Measurements from ENCODE around the gene PCK1.

The PCK1 gene

GRCh38 chr20:57525328-57526086, 35.4 kb upstream of the PCK1 start:
- Histone ChIP-seq H3K36me3 (ENCODE audit: control insufficient read depth, insufficient read depth, low read length) (no peaks in the 10 kb centered on the region), H3K4me3 (ENCODE audit: insufficient read depth, low read depth, low read length) (no peak overlapping the region), H3K27ac (ENCODE audit: insufficient read depth, low read depth, low read length, poor library complexity, severe bottlenecking) (no peak overlapping the region), H3K9me3 (ENCODE audit: control insufficient read depth, low read length) (no peaks in the 10 kb centered on the region), H3K4me1 (ENCODE audit: control insufficient read depth, insufficient read depth, low read length) (peaks cover 10% of the 10 kb centered on the region), H3K27me3 (ENCODE audit: control insufficient read depth, insufficient read depth, low read length, poor library complexity, severe bottlenecking) (no peaks in the 10 kb centered on the region)
- 77 to 86% methylated on average over 9 to 10 of the region's 10 CpGs for WGBS, 2 experiments

- Histone ChIP-seq H3K4me3 (ENCODE audit: insufficient read depth, low read depth, low read length) (no peak overlapping the region), H3K9me3 (ENCODE audit: control insufficient read depth, low read length) (no peaks in the 10 kb centered on the region), H3K4me1 (ENCODE audit: control insufficient read depth, insufficient read depth, low read length) (peaks cover 10% of the 10 kb centered on the region), H3K27me3 (ENCODE audit: control insufficient read depth, insufficient read depth, low read length, poor library complexity, severe bottlenecking) (no peaks in the 10 kb centered on the region), H3K27ac (ENCODE audit: insufficient read depth, low read depth, low read length, poor library complexity, severe bottlenecking) (no peak overlapping the region), H3K36me3 (ENCODE audit: control insufficient read depth, insufficient read depth, low read length) (no peaks in the 10 kb centered on the region)
- WGBS, 2 experiments: 90 to 91% methylated on average over 17 of the region's 17 CpGs
Measured at GRCh38 chr20:57526087-57526884, 34.6 kb upstream of the PCK1 start.

GRCh38 chr20:57526885-57527460, 33.9 kb upstream of the PCK1 start:
- no peaks in the 10 kb centered on the region for H3K36me3 ChIP-seq (ENCODE audit: control insufficient read depth, insufficient read depth, low read length)
- 78 to 82% methylated on average over 19 of the region's 19 CpGs for WGBS, 2 experiments
- peaks cover 10% of the 10 kb centered on the region for H3K4me1 ChIP-seq (ENCODE audit: control insufficient read depth, insufficient read depth, low read length)
- H3K9me3 ChIP-seq (ENCODE audit: control insufficient read depth, low read length): no peaks in the 10 kb centered on the region
- no peak overlapping the region for H3K27ac ChIP-seq (ENCODE audit: insufficient read depth, low read depth, low read length, poor library complexity, severe bottlenecking)
- no peak overlapping the region for H3K4me3 ChIP-seq (ENCODE audit: insufficient read depth, low read depth, low read length)
- no peaks in the 10 kb centered on the region for H3K27me3 ChIP-seq (ENCODE audit: control insufficient read depth, insufficient read depth, low read length, poor library complexity, severe bottlenecking)

GRCh38 chr20:57527728-57528127, 33.2 kb upstream of the PCK1 start:
- no peak overlapping the region for H3K27ac ChIP-seq (ENCODE audit: insufficient read depth, low read depth, low read length, poor library complexity, severe bottlenecking)
- peaks cover 10% of the 10 kb centered on the region for H3K4me1 ChIP-seq (ENCODE audit: control insufficient read depth, insufficient read depth, low read length)
- H3K36me3 ChIP-seq (ENCODE audit: control insufficient read depth, insufficient read depth, low read length): no peaks in the 10 kb centered on the region
- H3K9me3 ChIP-seq (ENCODE audit: control insufficient read depth, low read length): no peaks in the 10 kb centered on the region
- 90% methylated on average over 4 of the region's 6 CpGs for WGBS, 2 experiments
- H3K27me3 ChIP-seq (ENCODE audit: control insufficient read depth, insufficient read depth, low read length, poor library complexity, severe bottlenecking): no peaks in the 10 kb centered on the region
- no peak overlapping the region for H3K4me3 ChIP-seq (ENCODE audit: insufficient read depth, low read depth, low read length)

GRCh38 chr20:57528148-57528547, 32.8 kb upstream of the PCK1 start:
- Histone ChIP-seq H3K27ac (ENCODE audit: insufficient read depth, low read depth, low read length, poor library complexity, severe bottlenecking) (no peak overlapping the region), H3K4me1 (ENCODE audit: control insufficient read depth, insufficient read depth, low read length) (peaks cover 8% of the 10 kb centered on the region), H3K4me3 (ENCODE audit: insufficient read depth, low read depth, low read length) (no peak overlapping the region), H3K9me3 (ENCODE audit: control insufficient read depth, low read length) (no peaks in the 10 kb centered on the region), H3K36me3 (ENCODE audit: control insufficient read depth, insufficient read depth, low read length) (no peaks in the 10 kb centered on the region), H3K27me3 (ENCODE audit: control insufficient read depth, insufficient read depth, low read length, poor library complexity, severe bottlenecking) (no peaks in the 10 kb centered on the region)
- 98 to 100% methylated on average over 4 of the region's 4 CpGs for WGBS, 2 experiments

- H3K27ac ChIP-seq (ENCODE audit: insufficient read depth, low read depth, low read length, poor library complexity, severe bottlenecking): no peak overlapping the region
- no peaks in the 10 kb centered on the region for H3K4me1 ChIP-seq (ENCODE audit: control insufficient read depth, insufficient read depth, low read length)
- no peaks in the 10 kb centered on the region for H3K9me3 ChIP-seq (ENCODE audit: control insufficient read depth, low read length)
- WGBS, 2 experiments: 93 to 94% methylated on average over 8 of the region's 8 CpGs
- no peak overlapping the region for H3K4me3 ChIP-seq (ENCODE audit: insufficient read depth, low read depth, low read length)
- no peaks in the 10 kb centered on the region for H3K36me3 ChIP-seq (ENCODE audit: control insufficient read depth, insufficient read depth, low read length)
- no peaks in the 10 kb centered on the region for H3K27me3 ChIP-seq (ENCODE audit: control insufficient read depth, insufficient read depth, low read length, poor library complexity, severe bottlenecking)
Measured at GRCh38 chr20:57529160-57529585, 31.7 kb upstream of the PCK1 start.

- no peak overlapping the region for H3K27ac ChIP-seq (ENCODE audit: insufficient read depth, low read depth, low read length, poor library complexity, severe bottlenecking)
- H3K4me1 ChIP-seq (ENCODE audit: control insufficient read depth, insufficient read depth, low read length): no peaks in the 10 kb centered on the region
- H3K4me3 ChIP-seq (ENCODE audit: insufficient read depth, low read depth, low read length): no peak overlapping the region
- no peaks in the 10 kb centered on the region for H3K9me3 ChIP-seq (ENCODE audit: control insufficient read depth, low read length)
- no peaks in the 10 kb centered on the region for H3K27me3 ChIP-seq (ENCODE audit: control insufficient read depth, insufficient read depth, low read length, poor library complexity, severe bottlenecking)
- 89 to 99% methylated on average over 3 of the region's 3 CpGs for whole genome bisulfite sequencing, 2 experiments
- no peaks in the 10 kb centered on the region for H3K36me3 ChIP-seq (ENCODE audit: control insufficient read depth, insufficient read depth, low read length)
Measured at GRCh38 chr20:57529810-57530209, 31.1 kb upstream of the PCK1 start.

GRCh38 chr20:57530327-57530981, 30.5 kb upstream of the PCK1 start:
- Histone ChIP-seq H3K27ac (ENCODE audit: insufficient read depth, low read depth, low read length, poor library complexity, severe bottlenecking) (no peak overlapping the region), H3K9me3 (ENCODE audit: control insufficient read depth, low read length) (no peaks in the 10 kb centered on the region), H3K27me3 (ENCODE audit: control insufficient read depth, insufficient read depth, low read length, poor library complexity, severe bottlenecking) (no peaks in the 10 kb centered on the region), H3K4me1 (ENCODE audit: control insufficient read depth, insufficient read depth, low read length) (no peaks in the 10 kb centered on the region), H3K36me3 (ENCODE audit: control insufficient read depth, insufficient read depth, low read length) (no peaks in the 10 kb centered on the region), H3K4me3 (ENCODE audit: insufficient read depth, low read depth, low read length) (no peak overlapping the region)
- WGBS, 2 experiments: 94 to 95% methylated on average over 4 of the region's 4 CpGs

GRCh38 chr20:57532104-57532503, 28.8 kb upstream of the PCK1 start:
- no peak overlapping the region for H3K27ac ChIP-seq (ENCODE audit: insufficient read depth, low read depth, low read length, poor library complexity, severe bottlenecking)
- H3K36me3 ChIP-seq (ENCODE audit: control insufficient read depth, insufficient read depth, low read length): no peaks in the 10 kb centered on the region
- 87 to 100% methylated on average over 2 of the region's 2 CpGs for WGBS, 2 experiments
- no peak overlapping the region for H3K4me3 ChIP-seq (ENCODE audit: insufficient read depth, low read depth, low read length)
- no peaks in the 10 kb centered on the region for H3K4me1 ChIP-seq (ENCODE audit: control insufficient read depth, insufficient read depth, low read length)
- no peaks in the 10 kb centered on the region for H3K9me3 ChIP-seq (ENCODE audit: control insufficient read depth, low read length)
- no peaks in the 10 kb centered on the region for H3K27me3 ChIP-seq (ENCODE audit: control insufficient read depth, insufficient read depth, low read length, poor library complexity, severe bottlenecking)

- Histone ChIP-seq H3K27me3 (ENCODE audit: control insufficient read depth, insufficient read depth, low read length, poor library complexity, severe bottlenecking) (no peaks in the 10 kb centered on the region), H3K4me3 (ENCODE audit: insufficient read depth, low read depth, low read length) (no peak overlapping the region), H3K4me1 (ENCODE audit: control insufficient read depth, insufficient read depth, low read length) (no peaks in the 10 kb centered on the region), H3K27ac (ENCODE audit: insufficient read depth, low read depth, low read length, poor library complexity, severe bottlenecking) (no peak overlapping the region), H3K36me3 (ENCODE audit: control insufficient read depth, insufficient read depth, low read length) (no peaks in the 10 kb centered on the region), H3K9me3 (ENCODE audit: control insufficient read depth, low read length) (no peaks in the 10 kb centered on the region)
- 93 to 95% methylated on average over 5 of the region's 5 CpGs for WGBS, 2 experiments
Measured at GRCh38 chr20:57535297-57535696, 25.6 kb upstream of the PCK1 start.
